Uterus (tissue), 2 donors: ENCODE data around the gene DTNA.

Source experiments
- POLR2A ChIP-seq, 2 donors: fragments of 450-650 bp; IDR thresholded peaks; one replicate each; pipeline ENCODE4 v1.6.1; 2016; ENCODE audit warnings: antibody characterized with exemption in 2 of 2, mild to moderate bottlenecking in 1 of 2, moderate library complexity in 1 of 2
- TF ChIP-seq, protein P1 (sequence below), 4 experiments: fragments of 200-600 bp in 2 of 4; fragments of 450-650 bp in 2 of 4; sonication (generic) in 2 of 4; IDR thresholded peaks; one replicate each; pipeline ENCODE4 v1.5.1; 2016 to 2019; ENCODE audit warnings: antibody characterized with exemption in 4 of 4, mild to moderate bottlenecking in 2 of 4, moderate library complexity in 1 of 4

DNA sequence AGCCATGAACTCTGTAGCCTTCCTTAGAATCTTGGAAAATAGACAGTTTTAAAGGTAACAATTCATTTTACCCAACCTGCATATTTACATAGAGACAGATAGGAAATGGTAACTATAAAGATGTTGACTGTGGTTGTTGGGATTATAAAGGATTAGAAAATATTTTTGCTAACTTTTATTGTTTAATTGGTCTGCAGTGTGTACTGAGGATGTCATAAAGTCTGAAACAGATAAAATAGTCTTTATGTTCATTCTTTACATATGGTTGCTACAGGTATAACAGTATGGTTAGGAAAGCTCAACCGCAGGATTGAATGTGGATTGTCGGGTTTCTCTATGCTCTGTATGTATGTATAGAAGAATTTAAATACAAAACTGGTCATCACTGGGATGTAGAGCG, 7.3 kb upstream of the DTNA start:
- TF ChIP-seq POLR2A (IDR thresholded peaks at IDR 0.05): no peak
- TF ChIP-seq, protein P1, sequence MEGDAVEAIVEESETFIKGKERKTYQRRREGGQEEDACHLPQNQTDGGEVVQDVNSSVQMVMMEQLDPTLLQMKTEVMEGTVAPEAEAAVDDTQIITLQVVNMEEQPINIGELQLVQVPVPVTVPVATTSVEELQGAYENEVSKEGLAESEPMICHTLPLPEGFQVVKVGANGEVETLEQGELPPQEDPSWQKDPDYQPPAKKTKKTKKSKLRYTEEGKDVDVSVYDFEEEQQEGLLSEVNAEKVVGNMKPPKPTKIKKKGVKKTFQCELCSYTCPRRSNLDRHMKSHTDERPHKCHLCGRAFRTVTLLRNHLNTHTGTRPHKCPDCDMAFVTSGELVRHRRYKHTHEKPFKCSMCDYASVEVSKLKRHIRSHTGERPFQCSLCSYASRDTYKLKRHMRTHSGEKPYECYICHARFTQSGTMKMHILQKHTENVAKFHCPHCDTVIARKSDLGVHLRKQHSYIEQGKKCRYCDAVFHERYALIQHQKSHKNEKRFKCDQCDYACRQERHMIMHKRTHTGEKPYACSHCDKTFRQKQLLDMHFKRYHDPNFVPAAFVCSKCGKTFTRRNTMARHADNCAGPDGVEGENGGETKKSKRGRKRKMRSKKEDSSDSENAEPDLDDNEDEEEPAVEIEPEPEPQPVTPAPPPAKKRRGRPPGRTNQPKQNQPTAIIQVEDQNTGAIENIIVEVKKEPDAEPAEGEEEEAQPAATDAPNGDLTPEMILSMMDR (IDR thresholded peaks at IDR 0.05): no peak
